Stimulated activated CD4-positive, alpha-beta T cell treated with anti-CD3 and anti-CD28 coated beads, Interleukin-12 subunit alpha, Interleukin-12 subunit beta, amount 100 ng/mL, for 4 hours (primary cell): ENCODE measurements around the gene PGAM2.

Experiments
- DNase-seq: peaks from one replicate; pipeline ENCODE4 v3.0.0-alpha.2; 2020

PGAM2 gene

DNA sequence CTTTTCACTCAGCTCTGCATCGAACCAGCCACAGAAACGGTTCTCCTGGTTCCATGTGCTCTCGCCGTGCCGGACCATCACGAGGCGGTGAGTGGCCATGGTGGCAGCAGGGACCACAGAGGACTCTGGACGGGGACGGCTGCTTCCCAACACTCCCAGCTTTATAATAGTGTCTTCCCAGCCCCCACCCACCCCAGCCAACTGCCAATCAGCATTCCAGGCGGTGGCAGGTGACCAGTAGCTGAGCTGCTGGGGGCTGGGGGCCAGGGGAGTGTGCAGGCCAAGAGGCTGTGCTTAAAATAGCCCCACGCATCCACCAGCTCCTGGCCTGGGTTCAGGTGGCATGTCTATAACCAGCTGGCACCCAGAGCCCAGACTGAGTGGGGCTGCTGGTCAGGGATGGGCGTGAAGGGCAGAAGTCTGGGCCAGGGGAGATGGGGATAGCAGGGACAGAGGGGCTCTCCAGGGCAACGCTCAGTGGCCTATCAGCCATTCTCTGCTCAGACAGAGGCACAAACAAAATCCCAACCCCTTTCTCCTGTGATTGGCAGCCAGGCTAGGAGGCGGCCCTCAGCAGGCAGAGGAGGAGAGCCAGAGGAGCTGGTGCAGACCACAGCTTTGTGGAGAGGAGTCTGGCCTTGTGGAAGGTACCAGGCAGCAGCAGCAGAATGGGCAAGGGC, at the start of gene PGAM2:
PGAM2 (minus strand) TSS at position 137 of the 680 bp plus-strand sequence; CDS start at position 99, 38 bp downstream.
- DNase-seq: no peak

DNA sequence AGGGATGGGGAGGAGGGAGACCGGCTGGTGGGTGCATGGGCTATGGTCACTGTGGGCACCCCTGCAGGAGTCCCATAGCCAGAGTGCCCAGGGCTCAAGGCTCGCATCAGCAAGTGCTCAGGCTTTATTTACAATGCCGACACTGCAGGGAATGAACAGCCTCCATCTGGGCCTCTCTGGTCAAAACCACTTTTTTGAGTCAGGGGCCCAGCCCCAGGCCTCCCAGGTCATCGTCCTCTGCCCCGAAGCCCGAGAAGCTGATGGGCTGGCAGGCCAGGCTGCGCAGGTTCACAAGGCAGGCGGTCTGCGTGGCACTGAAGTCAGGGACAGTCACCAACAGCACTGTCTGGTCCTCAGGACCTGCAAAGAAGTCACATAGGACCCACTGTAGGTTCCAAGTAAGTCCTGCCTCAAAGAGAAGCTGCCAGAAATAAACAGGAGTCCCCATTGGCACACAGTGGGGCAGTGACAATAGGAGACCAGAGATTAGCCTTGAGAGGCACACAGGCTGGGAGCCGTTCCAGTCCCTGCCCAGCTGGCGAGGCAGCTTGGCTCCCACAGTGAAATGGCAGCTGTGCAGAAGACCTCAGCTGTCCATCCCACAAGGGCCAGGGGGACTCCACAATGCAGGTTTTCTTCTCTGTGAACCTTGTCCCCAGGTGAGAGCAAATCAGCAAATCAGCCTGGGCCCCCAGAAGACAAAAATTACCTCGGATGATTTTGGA, 49.4 kb upstream of the PGAM2 start:
- no peak for DNase-seq

DNA sequence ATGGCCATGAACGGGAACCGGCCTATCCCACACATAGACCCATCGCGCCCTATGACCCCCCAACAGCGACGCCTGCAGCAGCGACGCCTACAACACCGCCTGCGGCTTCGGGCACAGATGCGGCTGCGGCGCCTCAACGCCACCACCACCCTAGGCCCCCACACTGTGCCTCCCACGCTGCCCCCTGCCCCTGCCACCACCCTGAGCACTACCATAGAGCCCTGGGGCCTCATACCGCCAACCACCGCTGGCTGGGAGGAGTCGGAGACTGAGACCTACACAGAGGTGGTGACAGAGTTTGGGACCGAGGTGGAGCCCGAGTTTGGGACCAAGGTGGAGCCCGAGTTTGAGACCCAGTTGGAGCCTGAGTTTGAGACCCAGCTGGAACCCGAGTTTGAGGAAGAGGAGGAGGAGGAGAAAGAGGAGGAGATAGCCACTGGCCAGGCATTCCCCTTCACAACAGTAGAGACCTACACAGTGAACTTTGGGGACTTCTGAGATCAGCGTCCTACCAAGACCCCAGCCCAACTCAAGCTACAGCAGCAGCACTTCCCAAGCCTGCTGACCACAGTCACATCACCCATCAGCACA, 48.5 kb upstream of the PGAM2 start:
- no peak for DNase-seq

DNA sequence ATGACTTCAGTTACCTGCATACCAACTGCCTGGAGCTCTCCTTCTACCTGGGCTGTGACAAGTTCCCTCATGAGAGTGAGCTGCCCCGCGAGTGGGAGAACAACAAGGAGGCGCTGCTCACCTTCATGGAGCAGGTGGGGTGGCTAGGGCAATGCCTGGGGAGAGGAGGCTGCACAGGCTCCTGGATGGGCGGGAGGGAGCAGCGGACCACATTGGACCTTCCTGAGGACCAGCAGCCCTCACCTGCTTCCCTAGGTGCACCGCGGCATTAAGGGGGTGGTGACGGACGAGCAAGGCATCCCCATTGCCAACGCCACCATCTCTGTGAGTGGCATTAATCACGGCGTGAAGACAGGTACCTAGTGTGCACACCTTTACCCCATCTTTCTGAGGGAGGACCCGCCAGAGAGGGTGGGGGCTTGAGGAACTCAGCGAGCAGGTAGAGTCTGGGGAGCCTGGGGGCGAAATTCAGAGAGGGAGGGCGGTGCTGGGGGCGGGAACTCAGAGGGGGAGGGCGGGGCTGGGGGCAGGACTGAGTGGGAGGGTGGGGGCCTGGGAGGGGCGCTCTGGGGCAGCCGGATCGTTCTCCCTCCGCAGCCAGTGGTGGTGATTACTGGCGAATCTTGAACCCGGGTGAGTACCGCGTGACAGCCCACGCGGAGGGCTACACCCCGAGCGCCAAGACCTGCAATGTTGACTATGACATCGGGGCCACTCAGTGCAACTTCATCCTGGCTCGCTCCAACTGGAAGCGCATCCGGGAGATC, 47.8 kb upstream of the PGAM2 start:
- no peak for DNase-seq

DNA sequence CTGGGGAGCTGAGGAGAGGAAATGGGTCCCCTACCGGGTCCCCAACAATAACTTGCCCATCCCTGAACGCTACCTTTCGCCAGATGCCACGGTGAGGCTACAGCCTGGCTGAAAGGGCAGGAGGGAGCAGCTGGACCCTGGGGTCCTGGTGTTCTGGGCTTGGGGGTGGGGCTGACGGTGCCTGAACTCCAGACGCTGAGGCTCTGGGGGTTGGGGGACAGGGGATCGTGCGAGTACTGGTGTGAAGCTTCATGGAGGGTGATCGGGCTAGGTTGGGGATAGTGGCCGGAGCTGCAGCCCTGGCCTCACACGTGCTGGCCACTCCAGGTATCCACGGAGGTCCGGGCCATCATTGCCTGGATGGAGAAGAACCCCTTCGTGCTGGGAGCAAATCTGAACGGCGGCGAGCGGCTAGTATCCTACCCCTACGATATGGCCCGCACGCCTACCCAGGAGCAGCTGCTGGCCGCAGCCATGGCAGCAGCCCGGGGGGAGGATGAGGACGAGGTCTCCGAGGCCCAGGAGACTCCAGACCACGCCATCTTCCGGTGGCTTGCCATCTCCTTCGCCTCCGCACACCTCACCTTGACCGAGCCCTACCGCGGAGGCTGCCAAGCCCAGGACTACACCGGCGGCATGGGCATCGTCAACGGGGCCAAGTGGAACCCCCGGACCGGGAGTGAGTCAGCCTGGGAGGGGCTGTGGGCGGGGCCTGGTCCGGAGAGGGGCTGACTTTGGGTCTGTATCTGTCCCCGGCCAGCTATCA, 47.0 kb upstream of the PGAM2 start:
- DNase-seq: no peak

DNA sequence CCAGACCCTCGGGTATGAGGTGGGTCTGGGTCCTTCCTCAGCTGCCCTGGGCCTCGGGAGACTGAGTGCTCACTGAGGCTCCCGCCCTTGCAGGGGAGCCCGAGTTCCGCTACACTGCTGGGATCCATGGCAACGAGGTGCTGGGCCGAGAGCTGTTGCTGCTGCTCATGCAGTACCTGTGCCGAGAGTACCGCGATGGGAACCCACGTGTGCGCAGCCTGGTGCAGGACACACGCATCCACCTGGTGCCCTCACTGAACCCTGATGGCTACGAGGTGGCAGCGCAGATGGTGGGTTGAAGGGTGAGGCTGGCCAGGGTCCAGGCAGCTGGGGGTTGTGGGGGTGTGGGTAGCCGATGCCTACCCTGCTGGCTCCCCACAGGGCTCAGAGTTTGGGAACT, 46.4 kb upstream of the PGAM2 start:
- DNase-seq: no peak

DNA sequence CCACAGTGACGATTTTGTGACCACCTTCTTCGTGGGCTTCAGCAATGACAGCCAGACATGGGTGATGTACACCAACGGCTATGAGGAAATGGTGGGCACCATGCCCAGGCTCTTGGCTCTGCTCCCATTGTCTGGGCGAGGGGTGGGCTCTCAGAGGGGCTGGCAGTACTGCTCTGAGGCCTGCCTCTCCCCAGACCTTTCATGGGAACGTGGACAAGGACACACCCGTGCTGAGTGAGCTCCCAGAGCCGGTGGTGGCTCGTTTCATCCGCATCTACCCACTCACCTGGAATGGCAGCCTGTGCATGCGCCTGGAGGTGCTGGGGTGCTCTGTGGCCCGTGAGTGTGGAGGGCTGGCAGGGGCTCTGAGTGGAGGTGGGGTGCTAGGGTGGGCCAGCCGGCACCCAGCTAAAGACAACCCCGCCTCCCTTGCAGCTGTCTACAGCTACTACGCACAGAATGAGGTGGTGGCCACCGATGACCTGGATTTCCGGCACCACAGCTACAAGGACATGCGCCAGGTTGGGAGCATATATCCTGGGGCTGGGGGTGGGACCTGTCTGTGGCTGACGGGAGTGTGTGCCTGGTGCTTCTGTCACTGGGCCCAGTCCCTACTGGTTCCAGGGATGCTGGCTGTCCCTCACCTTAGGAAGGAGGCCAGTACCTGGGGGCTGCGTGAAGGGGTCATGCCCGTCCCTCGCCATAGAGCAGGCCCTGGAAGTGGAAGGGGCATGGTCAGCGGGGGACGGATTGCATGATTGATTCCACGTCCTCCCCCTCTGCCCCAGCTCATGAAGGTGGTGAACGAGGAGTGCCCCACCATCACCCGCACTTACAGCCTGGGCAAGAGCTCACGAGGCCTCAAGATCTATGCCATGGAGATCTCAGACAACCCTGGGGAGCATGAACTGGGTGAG, 45.6 kb upstream of the PGAM2 start:
- DNase-seq: no peak

DNA sequence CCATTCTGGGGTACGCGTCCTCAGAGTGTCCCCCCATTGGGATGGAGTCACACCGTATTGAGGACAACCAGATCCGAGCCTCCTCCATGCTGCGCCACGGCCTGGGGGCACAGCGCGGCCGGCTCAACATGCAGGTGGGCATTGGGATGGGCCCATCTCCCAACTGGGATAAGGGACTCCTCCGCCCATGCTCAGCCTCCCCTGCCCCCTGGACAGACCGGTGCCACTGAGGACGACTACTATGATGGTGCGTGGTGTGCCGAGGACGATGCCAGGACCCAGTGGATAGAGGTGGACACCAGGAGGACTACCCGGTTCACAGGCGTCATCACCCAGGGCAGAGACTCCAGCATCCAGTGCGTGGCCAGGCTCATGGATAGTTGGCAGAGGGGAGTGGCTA, 44.6 kb upstream of the PGAM2 start:
- DNase-seq: no peak

DNA sequence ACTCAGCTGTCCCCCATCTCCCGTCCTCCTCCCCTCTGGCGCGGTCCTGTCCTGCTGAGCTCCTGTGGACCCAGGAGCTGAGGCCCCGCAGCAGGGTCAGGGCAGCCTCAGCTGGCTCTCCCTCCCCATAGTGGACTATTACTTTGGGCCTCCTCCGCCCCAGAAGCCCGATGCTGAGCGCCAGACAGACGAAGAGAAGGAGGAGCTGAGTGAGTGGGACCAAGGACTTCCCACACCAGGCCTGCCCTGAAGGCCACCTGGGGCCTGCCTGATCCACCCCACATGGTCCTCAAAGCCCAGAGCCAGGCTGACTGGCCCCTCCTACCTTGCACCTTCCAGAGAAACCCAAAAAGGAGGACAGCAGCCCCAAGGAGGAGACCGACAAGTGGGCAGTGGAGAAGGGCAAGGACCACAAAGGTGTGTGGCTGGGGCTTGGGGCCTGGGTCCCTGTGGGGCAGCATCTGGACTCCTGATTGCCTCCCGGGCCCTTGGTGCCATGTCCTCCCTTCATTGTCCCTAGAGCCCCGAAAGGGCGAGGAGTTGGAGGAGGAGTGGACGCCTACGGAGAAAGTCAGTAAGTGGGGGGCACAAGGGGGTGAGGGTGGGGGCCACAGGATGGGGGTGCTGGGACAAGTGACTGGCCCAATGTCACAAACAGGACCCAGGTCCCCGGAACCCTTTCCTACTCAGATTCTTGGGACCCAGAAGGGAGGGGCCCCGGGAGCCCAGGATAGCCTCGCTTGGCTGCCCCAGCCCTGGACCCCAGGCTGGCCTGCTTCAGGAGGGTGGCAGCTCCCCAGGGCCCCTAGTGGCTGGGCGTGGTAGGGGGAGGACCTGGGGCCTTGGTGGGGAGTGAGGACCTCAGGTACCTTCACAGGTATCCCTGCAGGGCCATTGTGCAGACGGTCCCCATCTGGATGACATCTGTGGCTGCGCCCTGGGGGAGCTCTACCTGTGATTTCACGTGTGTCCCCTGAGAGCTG, 43.7 kb upstream of the PGAM2 start:
- DNase-seq: no peak

DNA sequence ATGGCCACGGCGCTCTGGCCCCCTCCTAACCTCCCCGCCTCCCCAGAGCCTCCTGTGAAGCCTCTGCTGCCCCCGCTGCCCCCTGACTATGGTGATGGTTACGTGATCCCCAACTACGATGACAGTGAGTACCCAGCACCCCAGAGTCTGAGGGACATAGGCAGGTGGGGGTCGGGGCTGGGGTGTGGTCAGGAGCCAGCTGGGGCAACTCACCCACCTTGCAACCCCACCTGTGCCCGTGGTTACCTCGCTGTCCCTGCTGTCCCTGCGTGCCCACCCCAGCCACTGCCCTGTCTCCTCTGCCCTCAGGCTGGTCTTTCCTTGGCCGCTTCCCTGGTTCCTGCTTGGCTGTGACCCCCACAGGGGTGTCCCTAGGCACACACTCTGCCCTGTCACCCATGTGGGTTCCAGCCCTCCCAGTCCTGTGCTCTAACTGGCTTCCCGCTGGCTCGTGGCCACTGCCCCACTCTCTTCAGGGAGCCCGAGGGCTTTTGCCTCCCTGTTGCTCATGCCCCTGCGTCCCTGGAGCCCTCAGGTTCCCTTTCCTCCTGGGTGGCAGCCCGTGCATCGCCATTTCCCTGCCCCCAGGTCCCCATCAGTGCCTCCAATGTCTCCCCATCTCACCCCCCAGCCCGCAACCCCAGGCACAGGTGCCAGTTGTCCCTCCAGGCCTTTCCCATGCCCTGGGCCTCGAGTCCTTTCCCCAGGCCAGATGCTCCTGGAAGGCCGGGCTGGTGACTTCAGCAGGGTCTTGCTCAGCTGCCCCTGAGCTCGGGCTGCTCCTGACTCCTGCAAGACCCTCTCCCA, 42.8 kb upstream of the PGAM2 start:
- no peak for DNase-seq

DNA sequence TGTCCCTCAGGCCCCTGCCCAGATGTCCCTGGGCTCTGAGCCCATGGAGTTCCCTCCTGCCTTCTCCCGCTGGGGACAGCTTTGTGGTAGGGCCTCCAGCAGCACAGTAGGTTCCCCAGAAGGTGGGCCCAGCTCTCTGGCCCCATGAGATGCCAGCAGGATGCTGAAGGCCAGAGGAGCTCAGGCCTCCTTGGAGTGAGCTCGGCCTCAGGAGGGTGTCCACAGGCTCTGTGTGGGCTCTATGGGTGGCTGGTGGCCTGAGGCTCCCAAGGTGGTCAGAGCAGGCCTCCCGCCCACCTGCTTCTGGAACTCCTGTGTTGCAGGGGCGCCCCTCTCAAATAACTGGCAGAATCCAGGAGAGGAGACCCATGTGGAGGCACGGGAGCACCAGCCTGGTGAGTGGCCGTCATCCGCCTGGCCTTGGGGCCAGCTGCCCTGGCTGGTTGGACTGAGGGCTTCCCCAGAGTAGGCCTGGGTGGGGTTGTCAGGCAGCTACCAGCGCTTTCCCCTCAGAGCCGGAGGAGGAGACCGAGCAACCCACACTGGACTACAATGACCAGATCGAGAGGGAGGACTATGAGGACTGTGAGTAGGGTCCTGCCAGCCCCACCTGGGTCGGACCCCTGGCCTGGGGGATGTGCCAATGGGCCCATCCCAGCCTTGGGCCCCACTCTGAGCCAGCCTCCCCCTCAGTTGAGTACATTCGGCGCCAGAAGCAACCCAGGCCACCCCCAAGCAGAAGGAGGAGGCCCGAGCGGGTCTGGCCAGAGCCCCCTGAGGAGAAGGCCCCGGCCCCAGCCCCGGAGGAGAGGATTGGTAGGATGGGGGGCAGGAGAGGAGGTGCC, 42.0 kb upstream of the PGAM2 start:
- DNase-seq: no peak

DNA sequence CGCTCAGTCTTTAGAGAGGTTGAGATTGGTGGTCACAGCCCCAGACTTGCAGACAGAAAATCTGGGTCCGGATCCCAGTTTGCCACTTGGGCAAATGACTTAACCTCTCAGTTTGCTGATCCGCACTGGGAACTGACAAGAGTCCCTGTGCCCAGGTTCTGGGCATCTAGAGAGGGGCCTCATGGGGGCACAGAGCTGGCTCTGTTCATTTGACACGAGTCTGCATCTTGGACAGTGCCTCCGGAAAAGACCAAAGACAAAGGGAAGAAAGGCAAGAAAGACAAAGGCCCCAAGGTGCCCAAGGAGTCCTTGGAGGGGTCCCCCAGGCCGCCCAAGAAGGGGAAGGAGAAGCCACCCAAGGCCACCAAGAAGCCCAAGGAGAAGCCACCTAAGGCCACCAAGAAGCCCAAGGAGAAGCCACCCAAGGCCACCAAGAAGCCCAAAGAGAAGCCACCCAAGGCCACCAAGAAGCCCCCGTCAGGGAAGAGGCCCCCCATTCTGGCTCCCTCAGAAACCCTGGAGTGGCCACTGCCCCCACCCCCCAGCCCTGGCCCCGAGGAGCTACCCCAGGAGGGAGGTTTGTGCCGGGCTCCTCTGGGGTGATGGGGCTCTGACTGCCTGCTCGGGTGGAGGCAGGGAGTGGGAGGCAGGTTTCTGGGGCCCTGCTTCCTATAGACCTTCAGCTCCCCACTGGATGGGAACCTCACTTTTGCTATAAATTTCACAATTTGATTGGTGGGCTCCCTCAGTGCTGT, 41.1 kb upstream of the PGAM2 start:
- DNase-seq: no peak

DNA sequence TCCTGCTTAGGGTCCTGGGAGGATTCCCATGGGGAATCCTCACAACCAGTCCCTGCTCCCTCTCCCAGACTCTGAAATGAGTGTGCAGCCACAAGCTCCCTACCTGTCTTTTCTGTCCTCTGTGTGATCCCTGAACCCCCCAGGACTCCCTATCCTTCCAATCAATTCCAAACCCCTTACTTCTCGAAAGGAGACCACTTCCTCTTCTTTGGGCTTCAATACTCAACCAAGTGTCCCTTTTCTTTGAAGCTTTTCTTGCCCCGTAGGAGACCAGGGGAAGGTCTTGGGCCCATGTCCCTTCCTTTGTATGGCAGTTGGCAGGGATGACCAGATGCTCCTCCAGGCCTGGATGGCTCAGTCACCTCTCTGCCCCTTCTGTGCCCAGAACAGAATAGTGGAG, 40.5 kb upstream of the PGAM2 start:
- DNase-seq: no peak

DNA sequence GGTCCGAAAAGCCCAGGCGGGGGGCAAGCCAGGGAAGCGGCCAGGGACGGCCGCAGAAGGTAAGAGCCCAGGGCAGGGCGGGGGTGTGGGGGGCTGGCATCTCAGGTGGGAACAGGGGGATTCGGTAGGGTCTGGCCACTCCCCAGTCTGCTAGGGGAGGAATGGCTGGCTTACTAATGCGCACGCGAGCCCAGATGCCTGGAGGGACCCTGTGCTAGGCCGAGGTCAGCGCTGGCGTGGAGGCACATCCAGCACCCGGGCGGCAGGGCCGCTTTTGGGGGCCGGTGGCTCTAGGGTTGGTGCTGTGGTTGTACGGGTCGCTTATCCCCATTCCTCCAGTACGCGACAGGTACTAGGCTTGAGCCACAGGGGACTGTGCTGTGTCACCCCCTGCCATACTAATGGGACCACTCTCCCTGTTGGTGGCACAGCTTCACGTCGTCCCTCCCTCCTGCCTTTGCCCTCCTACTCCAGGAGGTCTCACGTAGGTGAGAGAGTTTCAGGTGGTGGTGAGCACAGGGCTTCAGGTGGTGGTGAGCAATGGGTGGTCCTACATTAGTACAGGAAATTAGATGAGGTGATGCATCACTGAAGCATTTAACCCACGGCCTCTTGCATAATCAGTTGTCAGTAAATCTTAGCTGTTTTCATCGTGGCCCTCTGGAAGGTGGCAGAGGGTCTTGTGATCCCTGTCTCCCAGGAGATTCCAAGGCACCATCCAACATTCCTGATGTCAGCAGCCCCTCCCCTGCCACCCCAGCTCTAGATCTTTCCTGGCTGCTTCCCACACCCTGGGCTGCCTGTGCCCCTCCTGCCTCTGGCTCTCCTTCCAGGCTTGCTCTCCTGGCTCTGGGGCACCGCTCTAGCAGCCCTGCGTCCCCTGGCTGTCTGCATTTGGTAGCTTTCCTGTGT, 39.7 kb upstream of the PGAM2 start:
- DNase-seq: no peak

DNA sequence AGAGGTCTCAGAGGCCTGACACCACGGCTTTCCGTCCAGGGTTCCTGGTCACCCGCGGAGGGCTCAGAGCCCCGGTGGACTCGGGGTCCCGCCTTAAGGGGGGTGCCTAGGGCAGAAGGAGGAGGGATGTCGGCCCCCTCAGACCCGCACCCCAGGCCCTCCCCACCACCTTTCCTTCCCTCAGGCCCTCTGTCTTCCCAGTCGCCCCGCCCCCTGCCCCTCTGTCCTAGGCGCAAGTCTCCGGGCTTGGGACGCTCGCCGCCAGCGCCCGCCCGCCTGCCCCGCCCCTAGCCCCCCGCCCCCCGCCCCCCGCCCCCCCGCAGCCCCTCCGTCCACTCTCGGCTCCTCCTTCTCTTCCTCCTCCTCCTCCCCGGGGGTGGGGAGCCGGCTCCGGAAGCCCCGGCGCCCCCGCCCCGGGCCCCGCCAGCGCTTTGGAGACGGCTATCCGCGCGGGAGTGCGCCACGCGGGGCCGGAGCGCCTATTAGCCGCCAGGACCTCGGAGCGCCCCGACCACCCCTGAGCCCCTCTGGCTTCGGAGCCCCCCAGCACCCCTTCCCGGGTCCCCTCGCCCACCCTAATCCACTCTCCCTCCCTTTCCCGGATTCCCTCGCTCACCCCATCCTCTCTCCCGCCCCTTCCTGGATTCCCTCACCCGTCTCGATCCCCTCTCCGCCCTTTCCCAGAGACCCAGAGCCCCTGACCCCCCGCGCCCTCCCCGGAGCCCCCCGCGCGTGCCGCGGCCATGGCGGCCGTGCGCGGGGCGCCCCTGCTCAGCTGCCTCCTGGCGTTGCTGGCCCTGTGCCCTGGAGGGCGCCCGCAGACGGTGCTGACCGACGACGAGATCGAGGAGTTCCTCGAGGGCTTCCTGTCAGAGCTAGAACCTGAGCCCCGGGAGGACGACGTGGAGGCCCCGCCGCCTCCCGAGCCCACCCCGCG, 38.8 kb upstream of the PGAM2 start, which contains the start of gene AEBP1:
AEBP1 (plus strand) TSS at position 423 of the 937 bp plus-strand sequence; CDS start at position 744, 321 bp downstream.
- peak; percentile 43 for DNase-seq
